ENCODE results near the gene TAOK1.

The TAOK1 gene

GRCh38 chr17:29407856-29408255 lies 17.7 kb downstream of the TAOK1 start:
- no peak for DNase-seq (ENCODE audit: low read depth)
- H3K4me3 ChIP-seq (ENCODE audit: low read length), result no peak overlapping the region
- no peak for TF ChIP-seq CTCF (conservative IDR thresholded peaks at IDR 0.05; ENCODE audit: low read depth, low read length)

GRCh38 chr17:29409963-29410362 lies 19.8 kb downstream of the TAOK1 start:
- no peak overlapping the region for H3K4me3 ChIP-seq (ENCODE audit: low read length)
- no peak for TF ChIP-seq CTCF (conservative IDR thresholded peaks at IDR 0.05; ENCODE audit: low read depth, low read length)
- no peak for DNase-seq (ENCODE audit: low read depth)

- DNase-seq (ENCODE audit: low read depth), result no peak
- no peak for TF ChIP-seq CTCF (conservative IDR thresholded peaks at IDR 0.05; ENCODE audit: low read depth, low read length)
- H3K4me3 ChIP-seq (ENCODE audit: low read length), result no peak overlapping the region
Observed at GRCh38 chr17:29412780-29413565, 22.8 kb downstream of the TAOK1 start.

- no peak for DNase-seq (ENCODE audit: low read depth)
- H3K4me3 ChIP-seq (ENCODE audit: low read length), result no peak overlapping the region
- TF ChIP-seq CTCF (conservative IDR thresholded peaks at IDR 0.05; ENCODE audit: low read depth, low read length), result no peak
Observed at GRCh38 chr17:29420128-29420527, 30.0 kb downstream of the TAOK1 start.

GRCh38 chr17:29430275-29430674 lies 40.1 kb downstream of the TAOK1 start:
- no peak for TF ChIP-seq CTCF (conservative IDR thresholded peaks at IDR 0.05; ENCODE audit: low read depth, low read length)
- no peak for DNase-seq (ENCODE audit: low read depth)
- no peak overlapping the region for H3K4me3 ChIP-seq (ENCODE audit: low read length)

- DNase-seq (ENCODE audit: low read depth), result no peak
- no peak for TF ChIP-seq CTCF (conservative IDR thresholded peaks at IDR 0.05; ENCODE audit: low read depth, low read length)
- no peak overlapping the region for H3K4me3 ChIP-seq (ENCODE audit: low read length)
Observed at GRCh38 chr17:29433541-29433940, 43.4 kb downstream of the TAOK1 start.

GRCh38 chr17:29434550-29434949 lies 44.4 kb downstream of the TAOK1 start:
- no peak overlapping the region for H3K4me3 ChIP-seq (ENCODE audit: low read length)
- DNase-seq (ENCODE audit: low read depth), result no peak
- TF ChIP-seq CTCF (conservative IDR thresholded peaks at IDR 0.05; ENCODE audit: low read depth, low read length), result no peak
